Osteocyte (in vitro differentiated cells): Measurements from ENCODE around the gene HOXA1. TPM values are rescaled to one million over a fixed set of nuclear protein-coding genes. Genes with fewer than 3 reads are reported as not detected.

Source experiments
- DNase-seq: peaks from one replicate; pipeline ENCODE4 v3.0.0; 2021; ENCODE audit warnings: mixed read lengths; ENCODE audit not compliant: unreplicated experiment; ENCODE audit errors: extremely low spot score
- H3K27ac Mint-ChIP-seq: one replicate; pipeline ENCODE4 v1.8.0; 2021; ENCODE audit warnings: mild to moderate bottlenecking, mixed read lengths; ENCODE audit not compliant: unreplicated experiment
- H3K27me3 Mint-ChIP-seq: one replicate; pipeline ENCODE4 v1.8.0; 2021; ENCODE audit warnings: mixed read lengths; ENCODE audit not compliant: unreplicated experiment
- H3K36me3 Mint-ChIP-seq: one replicate; pipeline ENCODE4 v1.8.0; 2021; ENCODE audit warnings: mixed read lengths; ENCODE audit not compliant: unreplicated experiment
- H3K4me1 Mint-ChIP-seq: one replicate; pipeline ENCODE4 v1.8.0; 2021; ENCODE audit warnings: mixed read lengths; ENCODE audit not compliant: unreplicated experiment
- H3K4me3 Mint-ChIP-seq: one replicate; pipeline ENCODE4 v1.8.0; 2021; ENCODE audit warnings: mild to moderate bottlenecking, moderate library complexity, mixed read lengths; ENCODE audit not compliant: unreplicated experiment
- H3K9me3 Mint-ChIP-seq: one replicate; pipeline ENCODE4 v1.8.0; 2021; ENCODE audit warnings: mixed read lengths; ENCODE audit not compliant: unreplicated experiment
- total RNA-seq: library from RNA; stranded (reverse); gene quantifications from 2 replicates; pipeline ENCODE4 v1.2.1, GENCODE V29; 2021
- TF ChIP-seq, protein P1 (sequence below): fragments of 200-600 bp; sonication (generic); IDR thresholded peaks from 2 replicates; pipeline ENCODE4 v1.5.0; 2021; ENCODE audit warnings: antibody characterized with exemption, mild to moderate bottlenecking, moderate library complexity

HOXA1 gene
- total RNA-seq, 1 donor from 2014 or later, result not detected

DNA sequence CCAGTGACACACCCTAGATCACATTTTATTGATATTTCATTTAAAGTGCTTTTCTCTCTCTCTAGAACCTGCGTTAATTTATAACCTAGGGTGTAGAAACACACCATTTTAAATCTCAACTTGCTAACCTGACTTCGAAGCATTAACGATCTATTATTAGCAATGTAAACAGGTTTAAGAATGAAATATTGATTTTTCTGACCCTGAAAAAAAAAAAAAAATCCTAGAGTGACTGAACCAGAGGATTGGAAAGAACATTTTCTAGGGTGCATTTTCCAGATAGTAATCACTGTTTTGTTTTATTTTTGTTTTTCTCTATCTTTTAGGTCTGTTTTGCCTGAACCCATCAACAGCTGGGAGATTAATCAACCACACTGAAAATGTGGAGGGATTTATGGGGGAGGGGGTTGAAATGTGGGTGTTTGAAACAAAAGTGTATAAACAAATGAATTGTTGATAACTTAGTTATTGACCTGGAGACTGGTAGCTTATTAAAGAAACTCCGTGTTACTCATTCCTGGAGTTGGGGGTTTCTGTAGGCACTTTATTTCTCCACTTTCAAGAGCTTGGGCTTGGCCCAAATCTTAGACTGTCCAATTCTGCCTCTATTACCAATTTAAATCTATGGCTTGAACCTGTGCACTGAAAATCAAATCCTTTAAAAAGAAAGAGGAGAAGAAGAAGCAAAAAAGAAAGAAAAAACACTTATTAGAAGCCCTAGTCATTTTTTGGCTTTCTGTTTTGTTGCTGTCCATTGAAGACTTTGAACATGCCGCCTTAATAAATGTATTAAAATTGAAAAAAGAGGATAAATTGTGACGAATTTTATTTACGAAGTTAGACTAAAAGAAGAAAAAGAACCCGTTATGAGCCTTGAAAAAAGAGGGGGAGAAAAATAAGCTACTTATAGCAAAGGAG, 3.9 kb upstream of the HOXA1 start:
- no peaks in the 10 kb centered on the region for H3K9me3 Mint-ChIP-seq
- no peak for DNase-seq
- peaks cover 21% of the 10 kb centered on the region for H3K4me1 Mint-ChIP-seq
- H3K27me3 Mint-ChIP-seq, result peaks cover 94% of the 10 kb centered on the region
- H3K4me3 Mint-ChIP-seq, result no peak overlapping the region
- TF ChIP-seq, protein P1, sequence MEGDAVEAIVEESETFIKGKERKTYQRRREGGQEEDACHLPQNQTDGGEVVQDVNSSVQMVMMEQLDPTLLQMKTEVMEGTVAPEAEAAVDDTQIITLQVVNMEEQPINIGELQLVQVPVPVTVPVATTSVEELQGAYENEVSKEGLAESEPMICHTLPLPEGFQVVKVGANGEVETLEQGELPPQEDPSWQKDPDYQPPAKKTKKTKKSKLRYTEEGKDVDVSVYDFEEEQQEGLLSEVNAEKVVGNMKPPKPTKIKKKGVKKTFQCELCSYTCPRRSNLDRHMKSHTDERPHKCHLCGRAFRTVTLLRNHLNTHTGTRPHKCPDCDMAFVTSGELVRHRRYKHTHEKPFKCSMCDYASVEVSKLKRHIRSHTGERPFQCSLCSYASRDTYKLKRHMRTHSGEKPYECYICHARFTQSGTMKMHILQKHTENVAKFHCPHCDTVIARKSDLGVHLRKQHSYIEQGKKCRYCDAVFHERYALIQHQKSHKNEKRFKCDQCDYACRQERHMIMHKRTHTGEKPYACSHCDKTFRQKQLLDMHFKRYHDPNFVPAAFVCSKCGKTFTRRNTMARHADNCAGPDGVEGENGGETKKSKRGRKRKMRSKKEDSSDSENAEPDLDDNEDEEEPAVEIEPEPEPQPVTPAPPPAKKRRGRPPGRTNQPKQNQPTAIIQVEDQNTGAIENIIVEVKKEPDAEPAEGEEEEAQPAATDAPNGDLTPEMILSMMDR, result no peak
- H3K36me3 Mint-ChIP-seq, result peaks cover 3% of the 10 kb centered on the region
- H3K27ac Mint-ChIP-seq, result no peak overlapping the region

DNA sequence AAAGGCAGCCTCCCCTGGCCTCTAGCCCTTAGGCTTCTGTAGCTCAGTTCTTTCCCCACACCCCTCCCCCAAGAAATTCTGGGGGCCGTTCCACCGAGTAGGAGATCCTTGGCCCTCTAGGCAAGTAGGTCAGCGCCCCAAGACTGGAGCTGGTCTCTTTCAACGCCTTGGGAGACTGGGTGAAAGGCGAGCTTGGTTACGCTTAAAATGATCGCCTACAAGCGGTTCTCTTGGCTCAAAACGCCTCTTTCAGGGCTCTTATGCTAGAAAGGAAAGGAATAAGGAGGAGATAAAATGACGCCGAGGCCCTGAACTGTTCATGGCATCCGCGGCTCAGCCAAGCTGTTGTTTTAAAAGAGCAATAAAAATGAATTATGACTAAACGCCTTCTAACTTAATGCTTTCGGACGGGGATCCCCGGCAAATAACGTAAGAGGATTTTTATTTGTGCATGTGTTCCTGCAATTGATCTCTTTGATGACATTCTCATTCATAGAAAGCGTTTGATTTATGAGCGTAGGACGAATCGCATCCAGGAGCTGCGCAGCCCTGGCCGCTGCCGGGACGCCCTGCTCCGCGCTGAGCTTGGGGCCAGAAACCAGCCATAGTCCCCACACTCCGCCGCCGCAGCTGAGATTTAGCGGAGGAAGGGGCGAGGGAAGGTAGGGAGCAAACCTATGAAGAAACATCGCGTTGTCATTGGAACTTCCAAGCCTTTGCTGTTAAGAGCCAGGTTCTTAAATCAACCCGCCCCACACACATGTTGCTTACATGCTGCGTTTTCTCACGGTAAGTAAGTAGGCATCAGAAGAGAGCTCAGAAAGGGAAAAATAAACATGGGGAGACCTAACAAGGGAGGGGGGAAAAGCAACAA, 3.0 kb upstream of the HOXA1 start:
- no peaks in the 10 kb centered on the region for H3K9me3 Mint-ChIP-seq
- no peak overlapping the region for H3K27ac Mint-ChIP-seq
- H3K27me3 Mint-ChIP-seq, result peaks cover 94% of the 10 kb centered on the region
- H3K4me1 Mint-ChIP-seq, result peaks cover 21% of the 10 kb centered on the region
- H3K4me3 Mint-ChIP-seq, result no peak overlapping the region
- TF ChIP-seq, protein P1, result no peak
- DNase-seq, result no peak
- peaks cover 3% of the 10 kb centered on the region for H3K36me3 Mint-ChIP-seq

DNA sequence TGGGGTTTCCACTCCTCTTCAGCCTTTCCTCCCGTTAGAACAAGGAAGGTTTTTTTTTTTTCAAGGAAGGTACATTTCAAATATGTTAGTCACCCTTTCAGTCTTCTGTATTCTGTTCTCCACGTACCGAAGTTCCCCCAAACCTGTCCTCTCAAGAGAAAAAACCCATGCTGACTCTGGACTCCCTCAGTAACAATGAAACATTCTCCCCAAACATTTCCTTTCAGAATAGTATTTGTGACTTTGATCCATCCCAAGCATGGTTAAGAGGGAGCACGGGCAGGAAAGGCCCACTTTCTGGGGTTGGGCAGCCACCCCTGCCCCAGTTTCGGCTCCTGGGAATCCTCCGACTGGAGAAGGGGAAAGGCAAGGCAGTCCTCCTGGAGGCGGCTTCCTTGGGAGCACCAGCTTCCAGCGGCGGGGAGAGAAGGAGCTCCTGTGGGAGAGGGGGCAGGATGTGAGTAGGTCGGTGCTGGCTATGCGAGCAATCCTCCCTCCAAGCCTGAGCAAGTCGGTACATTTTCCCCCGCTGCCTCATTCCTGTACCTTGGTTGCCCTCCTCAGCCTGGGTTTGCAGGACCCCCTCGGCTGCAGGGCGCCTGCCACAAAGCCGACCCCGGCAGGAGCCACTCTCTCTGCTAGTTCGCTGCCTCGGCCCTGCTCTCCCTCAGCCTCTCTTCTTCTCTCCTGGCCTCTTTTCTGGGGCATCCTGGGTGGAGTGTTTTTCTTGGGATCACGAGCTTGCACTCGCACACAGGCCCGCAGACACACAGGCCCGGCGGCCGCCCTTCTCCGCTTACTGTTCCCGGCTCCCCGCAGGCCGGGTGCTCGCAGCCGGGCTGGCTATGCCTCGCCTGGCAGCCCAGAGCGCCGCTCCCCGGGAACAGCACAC, 2.1 kb upstream of the HOXA1 start:
- TF ChIP-seq, protein P1, result no peak
- peaks cover 2% of the 10 kb centered on the region for H3K36me3 Mint-ChIP-seq
- no peak overlapping the region for H3K27ac Mint-ChIP-seq
- peaks cover 21% of the 10 kb centered on the region for H3K4me1 Mint-ChIP-seq
- peaks cover 94% of the 10 kb centered on the region for H3K27me3 Mint-ChIP-seq
- no peaks in the 10 kb centered on the region for H3K9me3 Mint-ChIP-seq
- DNase-seq, result no peak
- peak overlapping the region; percentile 40 for H3K4me3 Mint-ChIP-seq

DNA sequence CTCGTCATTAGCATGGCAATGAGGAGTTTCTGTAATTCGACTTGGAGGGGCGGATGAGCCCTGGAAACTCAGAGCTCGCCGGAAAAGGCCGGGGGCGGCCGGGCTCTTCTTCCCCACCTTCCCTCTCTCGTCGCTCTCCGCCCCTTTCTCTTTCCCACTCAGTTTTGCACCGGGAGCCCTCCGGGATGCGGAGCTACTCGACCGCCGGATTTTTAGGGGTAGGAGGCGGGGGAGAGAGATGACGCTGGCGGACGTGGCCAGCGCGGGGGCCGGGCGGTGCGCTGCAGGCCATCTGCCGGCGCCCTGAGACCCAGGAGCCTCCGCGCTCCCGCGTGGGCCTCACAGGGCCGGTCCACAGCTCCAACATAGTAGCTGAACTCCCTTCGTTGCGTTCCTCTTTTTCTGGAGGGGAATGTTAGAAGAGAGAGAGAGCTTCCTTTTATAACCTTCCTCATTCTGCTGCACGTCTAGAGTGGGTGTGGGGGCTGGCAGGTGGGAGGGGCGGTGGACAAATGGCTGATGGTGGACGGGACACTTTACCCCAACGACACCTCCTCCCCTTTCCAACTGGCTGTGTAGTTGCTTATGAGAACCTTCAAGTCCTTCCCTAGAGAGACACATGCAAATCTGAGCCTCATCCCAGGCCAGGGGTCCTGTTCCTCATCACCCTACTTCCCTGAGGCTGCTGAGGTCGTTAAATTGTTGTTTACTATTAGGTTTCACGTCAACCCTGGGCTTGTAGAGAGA, 1.1 kb upstream of the HOXA1 start:
- H3K4me1 Mint-ChIP-seq, result peaks cover 19% of the 10 kb centered on the region
- H3K9me3 Mint-ChIP-seq, result no peaks in the 10 kb centered on the region
- peaks cover 95% of the 10 kb centered on the region for H3K27me3 Mint-ChIP-seq
- H3K27ac Mint-ChIP-seq, result no peak overlapping the region
- peak overlapping the region; percentile 72 for H3K4me3 Mint-ChIP-seq
- TF ChIP-seq, protein P1, result no peak
- H3K36me3 Mint-ChIP-seq, result no peaks in the 10 kb centered on the region
- DNase-seq, result no peak
